Occipital lobe (tissue), 2 donors: ENCODE measurements around the gene CTU2. TPM values are rescaled to one million over a fixed set of nuclear protein-coding genes. Genes with fewer than 3 reads are reported as not detected.
"Not testable (repeated sequence)": the region's sequence is repeated elsewhere in the genome, so short reads cannot be mapped to it uniquely, and the experiment has no call there.

Experiments
- DNase-seq: peaks from one replicate; lab custom pipeline; 2025; lab: John Stamatoyannopoulos, UW
- total RNA-seq: library from RNA; depleted of rRNA; stranded (reverse); fragments of >200 nt; gene quantifications from one replicate; pipeline ENCODE4 v1.2.3, GENCODE V29; 2014

CTU2 gene
- total RNA-seq: 15.9 TPM

GRCh38 chr16:88706229-88706964 lies at the start of gene CTU2, which contains the start of gene RNF166:
Gene CTU2 (plus strand): TSS chr16:88706503. CDS start chr16:88706531, 28 bp downstream.
Gene RNF166 (minus strand): TSS chr16:88706408. CDS start chr16:88706325, 83 bp downstream.
- peak; percentile 81 for DNase-seq

- no peak for DNase-seq
Observed at GRCh38 chr16:88657371-88657770, 48.9 kb upstream of the CTU2 start.

- DNase-seq: no peak
Observed at GRCh38 chr16:88658714-88659113, 47.6 kb upstream of the CTU2 start.

GRCh38 chr16:88659160-88659559 lies 47.1 kb upstream of the CTU2 start:
- DNase-seq: no peak

GRCh38 chr16:88661468-88661867 lies 44.8 kb upstream of the CTU2 start:
- no peak for DNase-seq

- no peak for DNase-seq
Observed at GRCh38 chr16:88662222-88662842, 44.0 kb upstream of the CTU2 start.

GRCh38 chr16:88662843-88663606 lies 43.3 kb upstream of the CTU2 start, which contains the start of gene MVD:
Gene MVD (minus strand): TSS chr16:88663091. CDS start chr16:88663080, 11 bp downstream.
- DNase-seq: peak; percentile 97

GRCh38 chr16:88665148-88665547 lies 41.2 kb upstream of the CTU2 start:
- DNase-seq: no peak

GRCh38 chr16:88665570-88665969 lies 40.7 kb upstream of the CTU2 start:
- DNase-seq: no peak

- no peak for DNase-seq
Observed at GRCh38 chr16:88667461-88667860, 38.8 kb upstream of the CTU2 start.

GRCh38 chr16:88669493-88669892 lies 36.8 kb upstream of the CTU2 start:
- DNase-seq: not testable (repeated sequence)

GRCh38 chr16:88669980-88670379 lies 36.3 kb upstream of the CTU2 start:
- DNase-seq: no peak

GRCh38 chr16:88671806-88672205 lies 34.5 kb upstream of the CTU2 start:
- no peak for DNase-seq

- no peak for DNase-seq
Observed at GRCh38 chr16:88672776-88673175, 33.5 kb upstream of the CTU2 start.

- no peak for DNase-seq
Observed at GRCh38 chr16:88673716-88674379, 32.5 kb upstream of the CTU2 start.

GRCh38 chr16:88676502-88677242 lies 29.6 kb upstream of the CTU2 start:
- no peak for DNase-seq

- no peak for DNase-seq
Observed at GRCh38 chr16:88677721-88678120, 28.6 kb upstream of the CTU2 start.

GRCh38 chr16:88678224-88678979 lies 27.9 kb upstream of the CTU2 start:
- no peak for DNase-seq

GRCh38 chr16:88680554-88681083 lies 25.7 kb upstream of the CTU2 start:
- DNase-seq: no peak
